Activated CD8-positive, alpha-beta memory T cell treated with anti-CD3 and anti-CD28 coated beads, Interleukin-2, amount 10 ng/mL, durations not matched to agents 7 days and 5 days (primary cell): Measurements from ENCODE around the gene TLN1. TPM values are rescaled to one million over a fixed set of nuclear protein-coding genes. Genes with fewer than 3 reads are reported as not detected.

ENCODE experiments used
- ATAC-seq: fragments of 150-1000 bp; cut with Tn5 transposase; one replicate; pipeline ENCODE4 v1.10.0; 2021; ENCODE audit warnings: moderate library complexity
- CTCF ChIA-PET: fragments of 350-600 bp; sonication (Branson Sonifier 250); formaldehyde crosslinking; loops from one replicate; lab custom pipeline; 2021; ENCODE audit warnings: antibody characterized with exemption; lab: Charles Lee
- DNase-seq: peaks from one replicate; pipeline ENCODE4 v3.0.0-alpha.2; 2020
- H3K27ac Mint-ChIP-seq: one replicate; pipeline ENCODE4 v1.8.0; 2021; ENCODE audit warnings: mild to moderate bottlenecking, mixed read lengths
- H3K27me3 Mint-ChIP-seq: one replicate; pipeline ENCODE4 v1.8.0; 2021; ENCODE audit warnings: mixed read lengths
- H3K36me3 Mint-ChIP-seq: one replicate; pipeline ENCODE4 v1.8.0; 2021; ENCODE audit warnings: mild to moderate bottlenecking, mixed read lengths
- H3K4me1 Mint-ChIP-seq: one replicate; pipeline ENCODE4 v1.8.0; 2021; ENCODE audit warnings: mixed read lengths
- H3K4me3 Mint-ChIP-seq: one replicate; pipeline ENCODE4 v1.8.0; 2021; ENCODE audit warnings: mild to moderate bottlenecking, moderate library complexity, mixed read lengths
- H3K9me3 Mint-ChIP-seq: one replicate; pipeline ENCODE4 v1.8.0; 2022; ENCODE audit warnings: low read depth, mixed read lengths
- total RNA-seq, 2 experiments: library from RNA; stranded (reverse); gene quantifications; one replicate each; pipeline ENCODE4 v1.2.3, GENCODE V29; 2021

TLN1 gene
- total RNA-seq, 2 experiments from 2014 or later, result 372 to 374 TPM

GRCh38 chr9:35736201-35736633 is 4.2 kb upstream of the TLN1 start:
- H3K27ac Mint-ChIP-seq, result no peak overlapping the region
- H3K9me3 Mint-ChIP-seq, result no peaks in the 10 kb centered on the region
- H3K4me3 Mint-ChIP-seq, result no peak overlapping the region
- no peaks in the 10 kb centered on the region for H3K27me3 Mint-ChIP-seq
- DNase-seq (peak; percentile 83), ATAC-seq (no peak)
- peaks cover 20% of the 10 kb centered on the region for H3K4me1 Mint-ChIP-seq
- peaks cover 21% of the 10 kb centered on the region for H3K36me3 Mint-ChIP-seq
- CTCF ChIA-PET, result interaction anchor here (0.5 to 11.1 kb wide), 21 partner anchors 9 to 167 kb away, joined by 3 to 150 read pairs (median 5); partner anchors contain the start of genes GBA2, HINT2, RGP1 and SPAG8

DNA sequence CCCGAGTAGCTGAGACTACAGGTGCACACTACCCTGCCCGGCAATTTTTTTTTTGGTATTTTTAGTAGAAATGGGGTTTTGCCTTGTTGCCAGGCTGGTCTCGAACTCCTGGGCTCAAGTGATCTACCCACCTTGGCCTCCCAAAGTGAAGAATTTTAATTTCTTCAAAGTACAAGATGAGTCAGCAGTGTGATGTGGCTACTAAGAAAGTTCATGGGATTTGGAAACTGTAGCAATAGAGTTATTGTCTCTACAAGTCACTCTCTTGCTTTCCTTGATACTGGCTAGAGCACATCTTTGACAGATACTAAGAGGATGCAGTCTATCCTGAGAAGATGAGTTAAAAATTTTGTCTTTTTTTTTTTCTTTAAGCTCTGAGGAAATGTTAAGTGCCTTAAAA is 2.1 kb upstream of the TLN1 start:
- H3K27ac Mint-ChIP-seq, result peak overlapping the region; percentile 29
- H3K4me3 Mint-ChIP-seq, result no peak overlapping the region
- no peak for ATAC-seq
- CTCF ChIA-PET, result interaction anchor here (1.2 to 11.1 kb wide), 7 partner anchors 13 to 148 kb away, joined by 3 to 150 read pairs (median 11); partner anchors contain the start of genes GBA2 and RGP1
- peaks cover 23% of the 10 kb centered on the region for H3K4me1 Mint-ChIP-seq
- H3K9me3 Mint-ChIP-seq, result no peaks in the 10 kb centered on the region
- DNase-seq, result no peak
- peaks cover 18% of the 10 kb centered on the region for H3K36me3 Mint-ChIP-seq
- H3K27me3 Mint-ChIP-seq, result no peaks in the 10 kb centered on the region

DNA sequence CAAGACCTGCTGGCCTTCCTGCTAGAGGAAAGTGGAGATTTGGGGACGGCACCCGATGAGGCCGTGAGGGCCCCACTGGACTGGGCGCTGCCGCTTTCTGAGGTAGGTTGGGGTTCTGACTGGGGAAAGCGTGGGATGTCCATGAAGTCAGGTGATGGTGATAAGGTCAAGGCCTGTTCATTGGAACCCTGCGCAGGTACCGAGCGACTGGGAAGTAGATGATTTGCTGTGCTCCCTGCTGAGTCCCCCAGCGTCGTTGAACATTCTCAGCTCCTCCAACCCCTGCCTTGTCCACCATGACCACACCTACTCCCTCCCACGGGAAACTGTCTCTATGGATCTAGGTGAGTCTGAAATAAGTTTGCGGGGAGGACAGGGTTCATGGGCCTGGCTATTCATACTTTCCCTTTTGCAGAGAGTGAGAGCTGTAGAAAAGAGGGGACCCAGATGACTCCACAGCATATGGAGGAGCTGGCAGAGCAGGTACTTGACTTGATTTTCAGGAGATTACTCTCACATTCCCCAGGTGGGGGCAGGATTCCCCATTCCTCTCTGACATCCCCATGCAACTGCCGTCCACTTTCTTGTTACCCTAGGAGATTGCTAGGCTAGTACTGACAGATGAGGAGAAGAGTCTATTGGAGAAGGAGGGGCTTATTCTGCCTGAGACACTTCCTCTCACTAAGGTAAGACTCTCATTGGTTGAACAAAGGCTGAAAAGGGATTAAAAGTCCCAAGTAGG is 976 bp upstream of the TLN1 start:
- Mint-ChIP-seq H3K27ac (peak overlapping the region; percentile 87), H3K4me3 (no peak overlapping the region), H3K36me3 (peaks cover 10% of the 10 kb centered on the region), H3K9me3 (no peaks in the 10 kb centered on the region), H3K27me3 (no peaks in the 10 kb centered on the region), H3K4me1 (peaks cover 23% of the 10 kb centered on the region)
- peak; percentile 49 for DNase-seq
- CTCF ChIA-PET, result interaction anchor here (0.7 to 11.1 kb wide), 17 partner anchors 9 to 618 kb away, joined by 3 to 150 read pairs (median 7); partner anchors contain the start of genes ARHGEF39, CCDC107, GBA2 and HINT2
- no peak for ATAC-seq

DNA sequence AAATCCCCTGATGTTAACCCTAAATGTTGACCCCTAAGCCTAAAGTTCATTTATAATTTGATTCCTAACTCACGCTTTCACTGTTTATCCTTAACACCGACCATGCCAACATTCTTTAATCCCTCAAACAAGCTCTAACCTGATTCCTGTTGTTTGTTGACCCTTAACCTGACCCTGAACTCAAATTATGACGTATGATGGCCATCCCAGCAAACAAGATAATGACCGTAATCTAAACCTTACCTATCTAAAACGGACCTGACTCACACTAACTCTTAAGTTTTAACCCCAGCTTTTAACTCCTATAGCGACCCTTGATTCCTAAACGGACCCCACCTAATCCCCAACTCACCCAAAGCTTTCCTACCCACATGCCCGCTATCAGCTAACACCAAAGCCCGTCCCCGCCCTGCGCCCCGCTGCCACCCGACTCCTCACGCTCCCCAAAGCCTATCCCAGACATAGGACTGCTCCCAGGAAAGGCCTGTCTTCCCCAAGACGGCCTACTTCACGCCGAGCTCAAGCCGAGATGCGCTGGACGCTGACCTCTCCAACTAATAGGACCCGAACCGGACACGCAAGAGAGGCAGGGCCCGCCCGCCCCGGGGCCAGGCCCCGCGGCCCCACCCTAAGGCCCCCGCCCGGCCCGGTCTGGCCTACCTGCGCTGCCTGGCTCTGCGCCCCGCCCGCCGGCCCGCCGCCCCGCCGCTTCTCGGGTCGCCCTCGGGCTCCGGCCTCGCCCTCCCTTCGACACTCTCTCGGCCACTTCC is 395 bp downstream of the TLN1 start:
- CTCF ChIA-PET, result interaction anchor here (0.6 to 11.1 kb wide), 24 partner anchors 10 to 617 kb away, joined by 3 to 150 read pairs (median 6); partner anchors contain the start of genes ARHGEF39, CCDC107, GBA2 and HINT2
- Mint-ChIP-seq H3K27ac (peak overlapping the region; percentile 87), H3K4me1 (peaks cover 23% of the 10 kb centered on the region), H3K9me3 (no peaks in the 10 kb centered on the region), H3K27me3 (no peaks in the 10 kb centered on the region), H3K36me3 (peaks cover 11% of the 10 kb centered on the region), H3K4me3 (no peak overlapping the region)
- DNase-seq (no peak), ATAC-seq (peak; percentile 1)

- Mint-ChIP-seq H3K27me3 (no peaks in the 10 kb centered on the region), H3K4me1 (peaks cover 23% of the 10 kb centered on the region), H3K36me3 (peaks cover 13% of the 10 kb centered on the region), H3K27ac (no peak overlapping the region), H3K4me3 (no peak overlapping the region), H3K9me3 (no peaks in the 10 kb centered on the region)
- CTCF ChIA-PET, result interaction anchor here (0.7 to 11.1 kb wide), 13 partner anchors 9 to 114 kb away, joined by 3 to 150 read pairs (median 6); partner anchors contain the start of genes ARHGEF39, CCDC107, GBA2 and RGP1
- ATAC-seq (no peak), DNase-seq (no peak)
These were observed 1.5 kb downstream of the TLN1 start for GRCh38 chr9:35730486-35730854.

GRCh38 chr9:35729700-35730485 is 2.1 kb downstream of the TLN1 start:
- H3K9me3 Mint-ChIP-seq, result no peaks in the 10 kb centered on the region
- CTCF ChIA-PET, result interaction anchor here (0.6 to 11.1 kb wide), 17 partner anchors 9 to 746 kb away, joined by 3 to 150 read pairs (median 14); partner anchors contain the start of genes ARHGEF39, CCDC107, GBA2 and RGP1
- H3K4me3 Mint-ChIP-seq, result no peak overlapping the region
- peaks cover 14% of the 10 kb centered on the region for H3K36me3 Mint-ChIP-seq
- no peak overlapping the region for H3K27ac Mint-ChIP-seq
- DNase-seq (peak; percentile 75), ATAC-seq (no peak)
- peaks cover 22% of the 10 kb centered on the region for H3K4me1 Mint-ChIP-seq
- no peaks in the 10 kb centered on the region for H3K27me3 Mint-ChIP-seq

GRCh38 chr9:35729101-35729500 is 2.9 kb downstream of the TLN1 start:
- no peak for DNase-seq
- Mint-ChIP-seq H3K27ac (no peak overlapping the region), H3K4me3 (no peak overlapping the region), H3K4me1 (peaks cover 20% of the 10 kb centered on the region), H3K36me3 (peaks cover 21% of the 10 kb centered on the region), H3K27me3 (no peaks in the 10 kb centered on the region), H3K9me3 (no peaks in the 10 kb centered on the region)
- no peak for ATAC-seq
- CTCF ChIA-PET, result interaction anchor here (0.6 to 7.3 kb wide), 12 partner anchors 8 to 745 kb away, joined by 3 to 68 read pairs (median 17); partner anchors contain the start of genes CCDC107, GBA2, RGP1 and RMRP

DNA sequence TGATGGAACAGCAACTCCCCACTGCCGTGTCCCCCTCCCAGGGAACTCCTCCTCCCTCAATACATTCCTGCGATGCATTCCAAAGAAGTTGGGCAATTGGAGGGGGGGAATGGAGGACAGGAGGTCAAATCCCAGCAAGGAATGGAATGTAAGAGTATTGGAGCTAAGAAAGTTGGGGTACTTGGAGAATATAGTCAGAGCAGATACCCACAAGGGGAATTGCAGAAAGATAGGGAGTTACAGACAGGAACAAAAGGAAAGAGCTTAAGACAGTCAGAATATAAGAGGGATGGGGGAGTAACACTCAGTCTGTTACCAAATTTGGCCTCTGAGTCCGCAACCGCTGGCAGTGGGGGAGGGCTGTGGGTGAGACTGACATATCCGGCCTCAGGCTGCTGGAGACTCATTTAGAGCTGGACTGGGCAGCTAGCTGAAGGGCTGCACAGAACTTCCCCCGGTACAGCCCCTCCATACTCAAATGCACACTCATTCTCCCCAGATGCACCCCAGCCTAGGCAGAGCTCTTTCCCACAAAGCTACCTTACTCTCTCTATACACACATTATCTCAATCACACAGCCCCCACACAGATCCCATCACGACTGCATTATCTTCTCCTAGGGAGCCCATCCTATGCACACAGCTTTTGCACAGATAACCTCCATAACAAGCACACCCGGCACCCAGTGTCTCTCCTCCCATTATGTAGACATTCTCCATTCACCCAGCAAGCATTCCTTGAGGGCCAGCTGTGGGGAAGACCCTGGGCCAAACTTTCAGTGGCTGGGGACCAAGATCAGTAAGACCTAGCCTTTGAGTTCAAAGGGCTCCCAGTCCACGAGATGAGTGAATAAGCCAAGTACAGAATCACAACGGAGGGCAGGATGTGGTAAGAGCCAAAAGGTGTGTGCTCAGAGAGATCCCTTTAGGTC is 3.7 kb downstream of the TLN1 start:
- peaks cover 13% of the 10 kb centered on the region for H3K4me1 Mint-ChIP-seq
- no peak overlapping the region for H3K27ac Mint-ChIP-seq
- DNase-seq (peak; percentile 91), ATAC-seq (peak; percentile 1)
- CTCF ChIA-PET, result interaction anchor here (0.7 to 7.3 kb wide), 24 partner anchors 7 to 744 kb away, joined by 3 to 68 read pairs (median 6); partner anchors contain the start of genes ARHGEF39, CCDC107, GBA2 and RGP1
- no peak overlapping the region for H3K4me3 Mint-ChIP-seq
- H3K9me3 Mint-ChIP-seq, result no peaks in the 10 kb centered on the region
- H3K27me3 Mint-ChIP-seq, result no peaks in the 10 kb centered on the region
- H3K36me3 Mint-ChIP-seq, result peaks cover 22% of the 10 kb centered on the region

GRCh38 chr9:35727676-35728040 is 4.3 kb downstream of the TLN1 start:
- H3K4me1 Mint-ChIP-seq, result peaks cover 9% of the 10 kb centered on the region
- ATAC-seq, result no peak
- H3K27ac Mint-ChIP-seq, result no peak overlapping the region
- no peak overlapping the region for H3K4me3 Mint-ChIP-seq
- H3K27me3 Mint-ChIP-seq, result no peaks in the 10 kb centered on the region
- no peaks in the 10 kb centered on the region for H3K9me3 Mint-ChIP-seq
- DNase-seq, result peak; percentile 51
- peaks cover 25% of the 10 kb centered on the region for H3K36me3 Mint-ChIP-seq
- CTCF ChIA-PET, result interaction anchor here (0.7 to 7.3 kb wide), 24 partner anchors 8 to 157 kb away, joined by 3 to 68 read pairs (median 6); partner anchors contain the start of genes ARHGEF39, CCDC107, GBA2 and RGP1

GRCh38 chr9:35726931-35727330 is 5.1 kb downstream of the TLN1 start:
- Mint-ChIP-seq H3K27me3 (no peaks in the 10 kb centered on the region), H3K4me3 (no peak overlapping the region), H3K4me1 (peaks cover 9% of the 10 kb centered on the region), H3K9me3 (no peaks in the 10 kb centered on the region), H3K36me3 (peaks cover 30% of the 10 kb centered on the region), H3K27ac (no peak overlapping the region)
- CTCF ChIA-PET, result interaction anchor here (1.0 to 7.3 kb wide), 15 partner anchors 9 to 116 kb away, joined by 3 to 68 read pairs (median 7); partner anchors contain the start of genes CCDC107, GBA2, RGP1 and RMRP
- ATAC-seq (peak; percentile 22), DNase-seq (peak; percentile 75)

DNA sequence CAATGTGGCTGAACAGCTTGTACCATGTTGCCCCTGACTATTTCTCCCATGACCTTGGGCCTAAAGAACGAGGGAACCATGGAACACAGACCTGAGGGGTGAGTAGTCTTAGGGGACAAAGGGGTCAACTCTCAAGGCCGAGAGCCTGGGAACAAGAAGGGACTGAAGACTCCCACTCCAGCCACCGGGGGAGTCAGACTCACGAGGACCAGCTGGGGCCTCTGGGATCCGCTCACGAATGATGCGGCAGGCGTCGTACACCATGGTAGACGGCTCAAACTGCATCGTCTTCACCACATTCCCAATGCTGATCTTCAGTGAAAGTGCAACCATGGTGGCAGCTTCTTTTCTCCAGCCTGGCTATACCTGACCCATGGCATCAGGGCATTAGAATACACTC is 6.6 kb downstream of the TLN1 start:
- peaks cover 3% of the 10 kb centered on the region for H3K4me1 Mint-ChIP-seq
- DNase-seq (no peak), ATAC-seq (no peak)
- no peaks in the 10 kb centered on the region for H3K27me3 Mint-ChIP-seq
- H3K4me3 Mint-ChIP-seq, result no peak overlapping the region
- H3K27ac Mint-ChIP-seq, result no peak overlapping the region
- CTCF ChIA-PET, result interaction anchor here (0.8 to 4.8 kb wide), 2 partner anchors 29 to 108 kb away, joined by 3 to 68 read pairs; no protein-coding TSS in a partner anchor
- no peaks in the 10 kb centered on the region for H3K9me3 Mint-ChIP-seq
- H3K36me3 Mint-ChIP-seq, result peaks cover 37% of the 10 kb centered on the region
